ENCODE measurements around the gene SURF4.

The SURF4 gene

GRCh38 chr9:133404454-133405002 lies 28.7 kb upstream of the SURF4 start:
- H3K4me3 ChIP-seq (ENCODE audit: low read depth in 1 of 2, low read length in 2 of 2): no peak overlapping the region
- peaks cover 41% of the 10 kb centered on the region for H3K36me3 ChIP-seq (ENCODE audit: insufficient read depth, low read length)
- H2AFZ ChIP-seq (ENCODE audit: low read depth, low read length): no peak overlapping the region
- ATAC-seq (ENCODE audit: insufficient read depth, low read depth) (no peak), DNase-seq (no peak)
- no peaks in the 10 kb centered on the region for H3K4me1 ChIP-seq (ENCODE audit: insufficient read depth, low read length)
- H3K27me3 ChIP-seq (ENCODE audit: insufficient read depth, low read length, poor library complexity): no peaks in the 10 kb centered on the region
- no peaks in the 10 kb centered on the region for H3K79me2 ChIP-seq (ENCODE audit: insufficient read depth, low read length)
- TF ChIP-seq CTCF (IDR thresholded peaks at IDR 0.05; ENCODE audit: borderline replicate concordance, extremely low read depth, low read length, poor library complexity, severe bottlenecking): no peak
- TF ChIP-seq EZH2 (IDR thresholded peaks at IDR 0.05; ENCODE audit: borderline replicate concordance, low read depth, low read length, severe bottlenecking): no peak
- peaks cover 15% of the 10 kb centered on the region for H4K20me1 ChIP-seq (ENCODE audit: insufficient read depth, low read length)
- H3K27ac ChIP-seq (ENCODE audit: low read length): no peak overlapping the region
- H3K9ac ChIP-seq (ENCODE audit: low read depth, low read length): no peak overlapping the region
- no peaks in the 10 kb centered on the region for H3K9me3 ChIP-seq (ENCODE audit: insufficient read depth, low read length, severe bottlenecking)
- H3K4me2 ChIP-seq (ENCODE audit: insufficient read depth, low read length): no peak overlapping the region

- H2AFZ ChIP-seq (ENCODE audit: low read depth, low read length): no peak overlapping the region
- no peak overlapping the region for H3K27ac ChIP-seq (ENCODE audit: low read length)
- no peaks in the 10 kb centered on the region for H3K79me2 ChIP-seq (ENCODE audit: insufficient read depth, low read length)
- TF ChIP-seq EZH2 (IDR thresholded peaks at IDR 0.05; ENCODE audit: borderline replicate concordance, low read depth, low read length, severe bottlenecking) (no peak), CTCF (IDR thresholded peaks at IDR 0.05; ENCODE audit: borderline replicate concordance, extremely low read depth, low read length, poor library complexity, severe bottlenecking) (peak; percentile 59)
- no peak overlapping the region for H3K9ac ChIP-seq (ENCODE audit: low read depth, low read length)
- H3K9me3 ChIP-seq (ENCODE audit: insufficient read depth, low read length, severe bottlenecking): no peaks in the 10 kb centered on the region
- no peak overlapping the region for H3K4me2 ChIP-seq (ENCODE audit: insufficient read depth, low read length)
- H4K20me1 ChIP-seq (ENCODE audit: insufficient read depth, low read length): peaks cover 15% of the 10 kb centered on the region
- H3K36me3 ChIP-seq (ENCODE audit: insufficient read depth, low read length): peaks cover 40% of the 10 kb centered on the region
- DNase-seq (peak; percentile 40), ATAC-seq (ENCODE audit: insufficient read depth, low read depth) (no peak)
- no peak overlapping the region for H3K4me3 ChIP-seq (ENCODE audit: low read depth in 1 of 2, low read length in 2 of 2)
- no peaks in the 10 kb centered on the region for H3K4me1 ChIP-seq (ENCODE audit: insufficient read depth, low read length)
- no peaks in the 10 kb centered on the region for H3K27me3 ChIP-seq (ENCODE audit: insufficient read depth, low read length, poor library complexity)
Observed at GRCh38 chr9:133403766-133404453, 28.1 kb upstream of the SURF4 start.

- no peak overlapping the region for H3K4me3 ChIP-seq (ENCODE audit: low read depth in 1 of 2, low read length in 2 of 2)
- H3K79me2 ChIP-seq (ENCODE audit: insufficient read depth, low read length): no peaks in the 10 kb centered on the region
- no peak overlapping the region for H3K4me2 ChIP-seq (ENCODE audit: insufficient read depth, low read length)
- no peak for TF ChIP-seq EZH2 (IDR thresholded peaks at IDR 0.05; ENCODE audit: borderline replicate concordance, low read depth, low read length, severe bottlenecking)
- no peak for TF ChIP-seq CTCF (IDR thresholded peaks at IDR 0.05; ENCODE audit: borderline replicate concordance, extremely low read depth, low read length, poor library complexity, severe bottlenecking)
- no peaks in the 10 kb centered on the region for H3K4me1 ChIP-seq (ENCODE audit: insufficient read depth, low read length)
- H3K27ac ChIP-seq (ENCODE audit: low read length): no peak overlapping the region
- no peaks in the 10 kb centered on the region for H3K9me3 ChIP-seq (ENCODE audit: insufficient read depth, low read length, severe bottlenecking)
- DNase-seq (no peak), ATAC-seq (ENCODE audit: insufficient read depth, low read depth) (no peak)
- no peaks in the 10 kb centered on the region for H3K27me3 ChIP-seq (ENCODE audit: insufficient read depth, low read length, poor library complexity)
- H2AFZ ChIP-seq (ENCODE audit: low read depth, low read length): no peak overlapping the region
- H3K36me3 ChIP-seq (ENCODE audit: insufficient read depth, low read length): peaks cover 33% of the 10 kb centered on the region
- H4K20me1 ChIP-seq (ENCODE audit: insufficient read depth, low read length): peaks cover 15% of the 10 kb centered on the region
- H3K9ac ChIP-seq (ENCODE audit: low read depth, low read length): no peak overlapping the region
Observed at GRCh38 chr9:133402689-133403088, 26.8 kb upstream of the SURF4 start.
